HuH-7.5 (cell line): ENCODE measurements around the gene NKPD1.

Experiments used
- DNase-seq: peaks from one replicate; pipeline ENCODE4 v3.0.0; 2011; ENCODE audit warnings: low spot score

The NKPD1 gene

DNA sequence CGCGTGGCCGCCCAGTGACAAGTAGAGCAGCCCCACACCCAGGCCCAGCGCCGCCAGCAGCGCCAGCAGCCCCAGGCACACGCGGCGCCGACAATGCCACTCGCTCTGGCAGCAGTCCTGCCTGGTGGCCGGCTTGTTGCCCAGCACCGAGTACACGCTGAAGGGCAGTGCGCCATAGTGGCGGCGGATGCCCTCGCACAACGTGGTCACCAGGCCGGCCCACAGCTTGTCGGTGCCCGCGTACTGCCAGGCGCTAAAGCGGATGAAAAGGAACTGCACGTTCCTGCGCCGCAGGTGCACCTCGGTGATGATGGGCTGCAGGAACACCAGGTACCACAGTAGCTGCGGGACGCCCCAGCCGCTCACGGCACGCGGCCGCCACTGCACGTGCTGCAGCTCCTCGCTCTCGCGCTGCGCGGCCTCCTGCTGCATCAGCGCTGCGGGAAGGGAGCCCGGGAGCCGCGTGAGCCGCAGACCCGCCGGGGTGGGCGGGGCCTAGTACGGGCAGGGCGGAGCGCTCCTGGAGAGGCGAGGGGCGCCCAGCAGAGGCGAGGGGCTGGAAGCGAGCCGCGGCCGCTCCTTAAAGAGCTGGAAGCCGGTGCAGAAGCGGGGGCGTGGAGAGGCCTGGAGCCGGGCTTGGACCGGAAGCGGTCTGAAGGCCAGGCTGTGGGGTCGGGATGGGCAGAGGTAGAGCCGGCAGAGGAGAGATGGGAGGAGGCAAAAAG lies 7.3 kb downstream of the NKPD1 start:
- DNase-seq, result no peak

DNA sequence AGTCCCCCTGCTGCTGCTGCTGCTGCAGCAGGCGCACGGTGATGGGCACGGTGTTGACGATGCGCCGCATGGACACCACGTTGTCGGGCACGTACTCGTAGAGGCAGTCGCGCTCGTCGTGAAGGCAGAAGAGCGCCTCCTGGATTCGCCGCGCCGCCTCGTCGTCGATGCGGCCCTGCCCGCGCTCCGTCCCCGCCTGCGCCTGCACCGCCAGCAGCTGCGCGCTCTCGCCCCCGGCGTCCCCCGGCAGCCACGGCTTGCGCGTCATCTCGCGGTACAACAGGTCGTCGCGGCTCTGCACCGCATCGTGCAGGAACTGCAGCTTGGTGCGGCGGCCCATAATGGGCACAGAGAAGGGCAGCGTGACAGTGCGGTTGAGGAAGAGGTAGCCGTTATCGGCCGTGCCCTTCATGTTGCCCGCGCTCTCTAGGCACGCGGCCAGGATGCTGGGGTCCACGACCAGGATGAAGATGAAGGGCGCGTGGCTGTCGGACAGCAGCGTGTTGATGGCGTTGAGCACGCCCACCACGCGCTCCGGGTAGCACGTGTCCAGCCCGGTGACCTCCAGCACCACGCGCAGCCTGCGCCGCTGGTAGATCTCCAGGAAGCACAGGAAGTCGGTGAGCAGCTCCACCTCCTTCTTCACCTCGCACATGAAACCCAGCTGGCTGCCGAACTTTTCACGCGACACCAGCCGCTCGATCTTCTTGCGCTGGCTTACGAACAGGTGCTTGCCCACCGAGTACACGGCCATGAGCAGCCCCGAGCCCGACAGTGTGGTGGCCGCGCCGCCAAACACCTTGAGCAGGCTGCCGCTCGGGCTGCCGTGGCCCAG lies 8.1 kb downstream of the NKPD1 start:
- DNase-seq, result no peak

DNA sequence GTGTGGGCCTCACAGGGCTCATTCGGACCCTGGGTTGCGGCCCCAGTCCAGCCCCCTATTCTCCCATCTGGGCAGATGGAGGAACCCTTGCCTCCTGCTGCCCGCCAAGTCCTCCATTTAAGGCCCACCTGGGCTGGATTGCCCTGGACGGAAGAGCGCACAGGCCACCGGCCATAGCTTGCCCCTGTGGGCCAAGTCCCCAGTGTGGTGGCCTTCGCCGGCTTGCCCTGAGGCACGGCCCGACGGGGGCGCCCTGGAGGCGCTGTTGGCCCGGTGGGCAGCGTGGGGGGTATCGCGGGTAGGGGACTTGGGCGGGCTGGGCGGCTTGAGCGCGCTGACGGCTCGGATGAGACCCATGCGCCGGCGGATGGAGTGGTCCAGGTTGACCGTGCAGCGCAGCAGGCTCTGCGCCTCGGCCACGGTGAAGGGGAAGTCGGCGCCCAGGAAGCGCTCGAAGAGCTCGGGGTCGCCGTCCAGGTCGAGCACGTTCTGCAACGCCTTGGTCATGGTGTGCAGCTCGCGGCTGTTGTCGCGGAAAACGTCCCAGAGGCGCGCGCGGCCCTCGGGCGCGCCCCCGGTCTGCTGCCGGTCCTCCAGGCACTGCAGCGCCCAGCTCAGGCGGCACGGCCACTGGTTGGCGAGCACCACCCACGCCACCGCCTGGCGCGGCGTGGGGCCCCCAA lies 8.8 kb downstream of the NKPD1 start:
- DNase-seq, result no peak

DNA sequence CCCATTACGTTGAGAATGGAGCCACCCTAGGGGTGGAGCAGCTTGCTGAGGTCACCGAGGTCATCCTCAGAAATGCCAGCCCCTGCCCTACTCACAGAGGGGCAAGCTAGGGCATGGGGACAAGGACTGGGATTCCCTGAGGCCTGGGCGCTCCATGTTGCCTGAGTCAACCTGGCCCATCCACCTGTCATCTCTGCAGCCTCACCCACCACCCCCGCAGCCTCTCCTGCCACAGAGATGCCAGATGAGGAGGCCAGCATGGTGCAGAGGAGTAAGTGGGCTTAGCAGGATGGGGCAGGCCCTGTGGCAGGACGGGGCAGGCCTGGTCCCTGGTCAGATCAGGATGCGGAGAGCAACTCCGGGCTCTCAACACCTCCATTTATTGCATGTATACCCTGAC lies 9.5 kb downstream of the NKPD1 start:
- DNase-seq, result no peak

DNA sequence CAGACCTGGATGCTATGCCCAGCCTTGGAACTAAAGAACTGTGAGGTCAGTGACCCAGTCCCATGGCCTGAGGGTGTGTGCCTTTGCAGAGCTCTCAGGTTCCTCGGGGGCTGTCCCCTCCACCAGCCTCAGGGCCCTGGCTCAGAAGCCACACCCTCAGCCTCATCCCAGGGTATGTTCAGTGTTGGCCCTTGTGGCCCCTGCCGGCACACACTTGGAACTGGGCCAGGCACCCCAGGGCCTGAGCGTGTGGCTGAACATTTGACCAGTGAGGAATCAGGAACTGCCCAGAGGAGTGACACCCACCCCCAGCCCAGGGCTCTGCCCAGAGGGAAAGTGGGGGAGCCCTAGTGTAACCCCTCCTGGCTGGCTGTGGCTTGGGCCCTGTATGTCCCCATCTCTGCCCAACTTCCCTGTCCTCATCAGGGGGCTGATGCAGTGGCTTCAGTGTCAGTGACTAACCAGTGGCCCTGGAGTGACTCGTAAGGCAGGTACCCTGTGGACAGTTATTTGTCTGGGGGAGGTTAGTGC lies 10.0 kb downstream of the NKPD1 start:
- no peak for DNase-seq

DNA sequence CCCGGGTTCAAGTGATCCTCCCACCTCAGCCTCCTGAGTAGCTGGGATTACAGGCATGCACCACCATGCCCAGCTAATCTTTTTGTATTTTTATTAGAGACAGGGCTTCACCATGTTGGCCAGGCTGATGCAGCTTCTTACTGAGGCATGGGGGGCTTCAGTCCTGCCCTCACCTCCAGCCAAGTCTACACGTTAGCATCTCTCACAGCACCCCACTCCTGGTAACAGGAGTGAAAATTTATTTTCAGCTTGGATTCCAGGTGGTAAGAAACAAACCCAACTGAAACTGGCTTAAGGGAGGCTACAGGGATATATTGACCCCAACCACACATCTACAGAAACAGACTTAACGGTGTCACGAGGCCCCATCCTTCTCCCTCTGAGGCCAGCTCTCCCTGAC lies 10.6 kb downstream of the NKPD1 start:
- no peak for DNase-seq

DNA sequence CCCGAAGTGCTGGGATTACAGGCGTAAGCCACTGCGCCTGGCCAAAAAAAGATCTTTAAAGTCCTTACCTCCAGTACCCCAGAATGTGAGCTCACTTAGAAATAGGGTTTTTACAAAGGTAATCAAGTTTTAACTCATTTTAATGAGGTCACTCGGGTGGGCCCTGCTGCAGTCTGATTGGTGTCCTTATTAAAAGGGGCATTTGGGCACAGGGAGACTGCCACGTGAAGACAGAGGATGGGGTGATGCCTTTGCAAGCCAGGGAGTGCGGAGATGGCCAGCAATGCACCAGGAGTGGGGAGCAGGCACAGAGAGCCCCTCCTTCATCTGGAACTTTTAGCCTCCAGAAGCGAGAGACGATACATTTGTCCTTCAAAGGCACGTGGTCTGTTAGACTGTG lies 11.7 kb downstream of the NKPD1 start:
- no peak for DNase-seq

DNA sequence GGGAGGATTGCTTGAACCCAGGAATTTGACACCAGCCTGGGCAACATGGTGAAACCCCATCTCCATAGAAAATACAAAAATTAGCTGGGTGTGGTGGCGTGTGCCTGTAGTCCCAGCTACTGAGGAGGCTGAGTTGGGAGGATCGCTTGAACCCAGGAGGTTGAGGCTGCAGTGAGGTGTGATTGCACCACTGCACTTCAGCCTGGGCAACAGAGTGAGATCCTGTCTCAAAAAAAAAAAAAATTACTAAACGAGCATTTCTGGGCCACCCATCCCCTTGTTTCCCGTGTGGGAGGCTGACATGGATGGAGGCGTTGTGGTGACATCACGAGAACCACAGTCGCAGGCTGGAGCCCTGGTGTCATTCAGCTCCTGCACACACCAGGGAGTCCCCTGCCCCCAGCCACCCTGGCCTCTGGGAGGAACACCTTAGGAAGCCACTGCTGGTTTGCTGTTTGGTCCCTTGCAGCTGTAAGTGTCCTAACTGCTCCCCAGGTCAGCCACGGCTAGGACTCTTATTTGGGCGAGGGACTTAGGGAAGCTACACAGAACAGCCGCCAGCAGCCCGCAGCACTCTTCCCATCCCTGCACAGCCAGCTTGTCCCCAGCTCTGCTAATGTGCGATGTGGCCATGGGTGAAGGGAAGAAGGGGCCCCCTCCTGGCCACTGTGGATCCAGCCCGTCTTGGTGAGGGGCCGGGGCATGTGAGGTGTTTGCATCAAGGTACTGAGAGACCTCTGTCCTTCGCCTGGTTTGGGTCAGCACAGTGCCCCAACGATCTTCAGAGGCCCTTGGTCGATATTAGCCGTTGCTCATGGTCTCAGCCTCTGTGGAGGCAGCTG lies 12.7 kb downstream of the NKPD1 start:
- DNase-seq, result peak; percentile 23

DNA sequence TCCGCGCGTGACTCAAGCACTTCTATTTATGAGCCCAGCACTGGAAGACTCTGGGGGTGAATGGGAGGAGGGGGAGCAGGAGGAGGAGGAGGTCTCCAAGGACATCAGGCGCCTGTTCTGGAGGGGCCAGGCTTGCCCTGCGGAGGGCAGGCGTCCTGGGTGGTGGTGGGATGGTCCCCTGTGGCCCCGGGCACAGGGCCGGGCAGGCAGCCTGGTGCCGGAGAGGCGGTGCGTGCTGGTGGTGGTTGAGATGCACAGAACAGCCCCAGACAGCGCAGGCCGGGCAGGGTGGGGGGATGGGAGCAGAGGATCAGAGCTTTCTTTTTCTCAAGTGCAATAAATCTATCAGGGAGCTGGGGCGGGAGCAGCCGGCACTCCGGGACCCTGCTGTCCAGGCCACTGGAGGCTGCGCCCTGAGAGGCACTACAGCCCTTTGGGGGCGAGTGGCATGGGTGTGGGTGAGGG lies 14.0 kb downstream of the NKPD1 start:
- DNase-seq, result no peak

DNA sequence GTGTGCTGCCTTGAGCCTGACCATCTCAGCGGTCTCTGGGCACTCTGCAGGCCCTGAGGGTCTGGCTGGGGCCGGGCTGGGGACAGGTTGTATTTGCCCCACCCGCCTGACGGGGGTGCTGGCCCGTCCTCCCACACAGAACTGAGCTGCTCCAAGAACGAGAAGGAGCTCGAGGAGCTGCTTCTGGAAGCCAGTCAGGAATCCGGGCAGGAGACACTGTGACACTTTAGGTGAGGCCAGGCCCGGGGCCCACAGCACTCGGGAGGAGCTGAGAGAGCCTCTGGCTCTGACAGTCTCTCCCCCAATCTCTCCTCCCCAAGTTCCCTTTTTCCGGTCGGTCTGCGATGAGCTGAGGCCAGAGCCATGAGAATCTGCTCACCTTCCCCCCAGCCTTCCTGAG lies 14.5 kb downstream of the NKPD1 start:
- peak; percentile 16 for DNase-seq

DNA sequence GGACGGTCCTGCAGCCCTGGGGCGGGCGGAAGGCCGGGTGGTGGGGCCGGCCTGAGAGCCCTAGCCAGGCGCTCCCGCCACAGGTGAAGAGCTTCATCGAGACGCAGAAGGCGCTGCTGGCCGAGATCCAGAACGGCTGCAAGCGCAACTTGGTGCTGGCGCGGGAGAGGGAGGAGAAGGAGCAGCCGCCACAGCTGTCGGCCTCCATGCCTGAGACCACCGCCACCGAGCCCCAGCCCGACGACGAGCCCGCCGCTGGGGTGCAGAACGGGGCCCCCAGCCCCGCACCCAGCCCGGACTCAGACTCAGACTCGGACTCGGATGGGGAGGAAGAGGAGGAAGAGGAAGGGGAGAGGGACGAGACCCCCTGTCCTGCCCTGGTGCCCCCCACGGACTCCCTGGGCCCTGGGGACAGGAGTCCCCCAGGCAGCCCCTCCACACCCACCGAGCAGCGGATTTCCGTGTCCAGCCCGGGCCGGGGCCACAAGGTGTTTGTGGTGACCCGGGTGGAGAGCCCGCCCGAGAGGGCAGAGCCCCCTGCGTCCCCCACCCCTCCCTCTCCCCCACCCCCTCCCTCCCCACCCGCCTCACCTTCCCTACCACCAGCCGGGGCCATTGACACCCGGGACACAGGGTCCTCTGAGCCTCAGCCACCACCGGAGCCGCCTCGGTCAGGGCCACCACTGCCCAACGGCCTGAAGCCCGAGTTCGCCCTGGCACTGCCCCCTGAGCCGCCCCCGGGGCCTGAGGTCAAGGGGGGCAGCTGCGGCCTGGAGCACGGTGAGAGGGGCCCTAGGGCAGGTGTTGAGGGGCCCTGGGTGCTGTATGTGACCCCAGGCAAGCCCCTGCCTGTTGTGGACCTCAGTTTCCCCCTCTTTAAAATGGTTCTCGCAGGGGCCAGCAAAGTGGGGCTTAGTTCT lies 15.3 kb downstream of the NKPD1 start:
- peak; percentile 26 for DNase-seq

DNA sequence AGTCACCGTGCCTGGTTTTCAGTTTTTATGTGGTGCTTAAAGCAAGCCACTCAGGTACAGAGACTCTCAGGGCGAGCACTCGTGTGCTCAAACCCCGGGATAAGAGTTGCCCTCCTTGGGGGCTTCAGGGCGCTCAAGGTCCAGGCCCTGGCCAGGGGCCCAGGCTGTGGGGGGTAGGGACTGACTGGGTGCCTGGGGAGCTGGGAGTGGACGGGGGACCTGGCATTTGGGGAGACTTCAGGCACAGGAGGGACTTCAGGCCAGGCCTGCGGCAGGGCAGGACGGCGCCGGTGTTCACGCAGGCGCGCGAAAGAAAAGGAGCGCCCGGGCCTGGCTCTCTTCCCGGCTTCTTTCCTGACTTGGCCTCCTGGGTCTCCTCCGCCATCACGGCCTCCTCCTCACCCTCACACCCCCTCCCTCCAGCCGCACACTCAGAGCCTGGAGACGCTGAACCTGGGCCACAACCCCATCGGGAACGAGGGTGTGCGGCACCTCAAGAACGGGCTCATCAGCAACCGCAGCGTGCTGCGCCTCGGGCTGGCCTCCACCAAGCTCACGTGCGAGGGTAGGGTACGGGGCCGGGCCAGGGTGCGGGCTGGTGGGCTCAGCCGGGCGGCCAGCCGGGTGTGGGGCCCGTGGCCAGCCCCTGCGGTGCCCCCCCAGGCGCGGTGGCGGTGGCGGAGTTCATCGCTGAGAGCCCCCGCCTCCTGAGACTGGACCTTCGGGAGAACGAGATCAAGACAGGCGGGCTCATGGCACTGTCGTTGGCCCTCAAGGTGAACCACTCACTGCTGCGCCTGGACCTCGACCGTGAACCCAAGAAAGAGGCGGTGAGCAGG lies 16.1 kb downstream of the NKPD1 start:
- DNase-seq, result no peak

DNA sequence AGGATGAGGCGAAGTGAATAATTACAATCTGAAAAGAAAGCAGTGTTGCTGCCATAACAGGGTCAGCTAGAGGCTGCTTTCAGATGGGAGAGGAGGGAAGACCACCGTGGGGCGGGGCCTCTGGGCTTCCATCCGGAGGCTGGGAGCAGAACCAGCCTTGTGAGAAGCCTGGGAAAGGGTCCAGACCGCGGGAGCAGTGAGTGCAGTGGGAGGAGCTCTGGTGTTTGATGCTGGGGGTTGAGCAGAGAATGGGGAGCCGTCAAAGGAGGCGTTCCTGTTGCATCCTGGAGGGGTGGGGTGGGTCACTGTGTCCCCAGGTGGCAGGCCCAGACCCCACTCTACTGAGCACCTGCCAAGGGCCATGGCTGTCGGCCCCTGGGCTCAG lies 18.1 kb downstream of the NKPD1 start:
- DNase-seq, result no peak

DNA sequence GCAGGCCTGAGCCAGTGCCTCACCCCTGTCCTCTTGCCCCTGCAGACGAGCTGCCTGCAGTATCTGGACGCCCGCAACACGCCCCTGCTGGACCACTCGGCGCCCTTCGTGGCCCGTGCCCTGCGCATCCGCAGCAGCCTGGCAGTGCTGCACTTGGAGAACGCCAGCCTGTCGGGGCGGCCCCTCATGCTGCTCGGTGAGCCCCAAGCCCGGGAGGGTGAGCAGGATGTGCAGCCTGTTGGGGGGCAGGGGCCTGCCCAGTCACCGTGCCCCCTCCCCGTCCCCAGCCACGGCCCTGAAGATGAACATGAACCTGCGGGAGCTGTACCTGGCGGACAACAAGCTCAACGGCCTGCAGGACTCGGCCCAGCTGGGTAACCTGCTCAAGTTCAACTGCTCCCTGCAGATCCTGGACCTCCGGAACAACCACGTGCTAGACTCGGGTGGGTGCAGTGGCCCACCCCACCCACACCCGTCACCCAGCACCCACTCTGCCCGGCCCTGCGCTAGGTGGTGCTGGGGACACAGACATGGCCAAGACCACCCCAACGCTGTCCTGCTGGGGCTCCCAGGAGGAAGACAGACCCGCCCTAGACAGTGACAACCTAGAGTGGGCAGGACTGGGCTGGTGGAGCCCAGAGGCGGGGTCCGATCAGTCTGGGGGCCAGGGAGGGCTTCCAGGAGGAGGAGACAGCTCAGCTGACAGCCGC lies 18.6 kb downstream of the NKPD1 start:
- no peak for DNase-seq

DNA sequence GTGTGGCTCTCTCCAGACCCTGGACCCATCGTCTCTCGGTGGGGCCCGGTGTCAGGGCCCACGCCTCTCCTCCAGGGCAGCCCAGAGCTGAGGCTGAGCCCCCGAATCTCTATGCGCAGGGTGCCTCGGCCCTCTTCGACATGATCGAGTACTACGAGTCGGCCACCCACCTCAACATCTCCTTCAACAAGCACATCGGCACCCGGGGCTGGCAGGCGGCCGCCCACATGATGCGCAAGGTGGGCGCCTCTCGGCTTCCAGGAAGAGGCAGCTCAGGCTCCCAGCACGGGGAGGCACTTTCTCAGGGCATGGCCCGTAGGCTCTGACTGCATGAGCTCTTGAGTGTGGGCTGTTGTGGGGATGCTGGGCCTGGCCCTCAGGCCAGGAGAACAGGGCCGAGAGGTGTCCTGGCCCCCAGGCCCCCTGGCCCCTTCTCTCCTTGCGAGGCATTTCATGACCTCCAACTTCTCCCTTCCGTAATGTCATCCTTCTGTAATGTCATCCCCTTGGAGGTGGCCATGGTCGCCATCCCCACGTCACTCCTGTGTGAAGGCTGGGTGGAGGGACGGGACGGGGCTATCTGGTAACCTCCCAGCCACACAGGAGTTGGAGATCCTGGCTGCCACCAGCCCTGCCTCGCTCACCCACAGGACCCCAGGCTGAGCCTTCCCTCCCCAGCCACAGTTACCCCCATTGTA lies 19.4 kb downstream of the NKPD1 start:
- DNase-seq, result no peak

DNA sequence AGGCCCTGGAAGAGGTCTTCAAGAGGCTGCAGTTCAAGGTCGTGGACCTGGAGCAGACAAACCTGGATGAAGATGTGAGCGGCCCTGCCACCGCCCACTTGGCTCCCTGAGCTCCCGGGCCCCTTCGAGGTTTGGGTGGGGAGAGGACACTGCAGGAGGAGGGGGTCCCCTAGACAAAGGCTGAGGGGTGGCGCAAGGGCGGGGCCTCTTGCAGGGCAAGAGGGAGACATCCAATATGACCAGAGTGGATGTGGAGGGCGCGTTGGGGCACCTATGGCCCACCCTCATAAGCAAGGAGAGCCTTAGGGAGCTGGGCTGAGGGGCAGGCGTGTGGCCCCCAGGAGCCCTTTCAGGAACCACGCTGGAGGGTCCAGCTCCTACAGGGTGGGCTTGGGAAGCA lies 20.2 kb downstream of the NKPD1 start:
- DNase-seq, result no peak

DNA sequence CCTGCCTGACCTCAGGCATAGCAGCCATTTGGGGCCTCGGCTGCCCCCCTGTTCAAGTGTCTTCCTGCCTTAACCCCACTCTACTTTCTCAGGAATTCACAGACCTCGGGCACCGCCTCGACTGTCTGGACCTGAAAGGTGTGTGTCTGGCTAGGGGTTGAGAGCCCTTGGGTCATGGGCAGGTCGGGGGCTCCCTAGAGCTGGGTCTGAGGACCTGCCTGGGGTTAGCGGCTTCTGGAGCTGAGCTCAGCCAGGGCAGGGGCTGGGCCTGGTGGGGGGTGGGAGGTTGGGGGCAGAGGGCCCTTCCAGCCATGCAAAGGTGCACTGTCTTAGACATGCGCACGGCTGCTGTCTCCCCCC lies 20.7 kb downstream of the NKPD1 start:
- DNase-seq, result no peak

DNA sequence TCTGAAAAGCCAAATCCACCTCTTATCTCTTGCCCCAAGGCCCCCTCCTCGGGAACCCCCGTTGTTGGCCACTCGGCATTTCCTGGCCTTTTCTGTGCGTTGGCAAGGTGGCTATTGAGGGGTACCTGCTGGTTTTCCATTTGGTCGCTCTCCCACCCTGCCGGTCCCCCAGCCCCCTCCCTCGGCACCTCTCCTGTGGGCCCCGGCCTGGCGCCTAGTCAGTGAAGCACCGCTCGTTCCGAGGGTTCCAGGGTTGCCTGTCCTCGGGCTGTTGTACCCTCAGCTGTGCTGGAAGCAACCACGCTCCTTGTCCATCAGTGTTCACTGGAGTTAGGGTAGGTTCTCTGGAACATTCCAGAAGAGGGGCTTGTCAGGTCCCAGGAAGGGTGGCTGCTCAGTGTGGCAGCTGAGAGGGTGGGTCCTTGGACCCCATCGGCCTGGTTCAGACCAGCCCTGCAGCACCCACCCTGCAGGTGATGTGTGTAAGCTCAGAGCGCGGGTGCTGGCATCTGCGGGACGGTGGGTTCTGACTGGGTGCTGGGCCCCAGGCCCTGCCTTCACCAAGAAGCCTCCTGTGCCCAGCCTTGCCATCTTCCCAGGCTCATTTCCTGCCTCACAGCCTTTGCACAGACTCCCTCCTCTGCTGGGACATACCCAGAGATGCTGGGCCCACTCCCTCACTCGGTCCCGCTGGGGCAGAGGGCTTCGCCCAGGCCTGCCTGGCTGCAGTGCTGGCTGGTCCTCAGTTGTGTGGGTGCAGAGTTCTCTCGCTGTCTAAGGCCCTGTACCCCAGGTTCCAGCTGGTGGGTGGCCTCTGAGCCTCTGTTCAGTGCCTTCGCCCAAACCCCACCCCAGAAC lies 21.3 kb downstream of the NKPD1 start:
- DNase-seq, result no peak
